Stimulated activated memory B cell treated with anti-CD40 and anti-IgM and Interleukin-4, amounts not matched to agents 10 μg/mL and 1 μg/mL and 100 μg/mL, for 72 hours (primary cell): ENCODE measurements around the gene TRAIP.

ENCODE experiments used
- ATAC-seq: fragments of 150-1000 bp; cut with Tn5 transposase; 2 replicates; pipeline ENCODE4 v1.10.0; 2021
- H3K27ac Mint-ChIP-seq: one replicate; pipeline ENCODE4 v1.8.0; 2022; ENCODE audit warnings: mild to moderate bottlenecking, mixed read lengths
- H3K27me3 Mint-ChIP-seq: one replicate; pipeline ENCODE4 v1.8.0; 2022; ENCODE audit warnings: mixed read lengths
- H3K36me3 Mint-ChIP-seq: one replicate; pipeline ENCODE4 v1.8.0; 2022; ENCODE audit warnings: mixed read lengths
- H3K4me1 Mint-ChIP-seq: one replicate; pipeline ENCODE4 v1.8.0; 2022; ENCODE audit warnings: mixed read lengths
- H3K4me3 Mint-ChIP-seq: one replicate; pipeline ENCODE4 v1.8.0; 2022; ENCODE audit warnings: mild to moderate bottlenecking, moderate library complexity, mixed read lengths
- H3K9me3 Mint-ChIP-seq: one replicate; pipeline ENCODE4 v1.8.0; 2022; ENCODE audit warnings: mixed read lengths

The TRAIP gene

GRCh38 chr3:49807431-49808114 lies 48.8 kb downstream of the TRAIP start:
- peak overlapping the region; percentile 88 for H3K27ac Mint-ChIP-seq
- no peaks in the 10 kb centered on the region for H3K27me3 Mint-ChIP-seq
- peaks cover 19% of the 10 kb centered on the region for H3K36me3 Mint-ChIP-seq
- ATAC-seq = no peak
- peaks cover 89% of the 10 kb centered on the region for H3K4me1 Mint-ChIP-seq
- no peaks in the 10 kb centered on the region for H3K9me3 Mint-ChIP-seq
- no peak overlapping the region for H3K4me3 Mint-ChIP-seq

- Mint-ChIP-seq H3K9me3 (no peaks in the 10 kb centered on the region), H3K27ac (peak overlapping the region; percentile 88), H3K36me3 (peaks cover 19% of the 10 kb centered on the region), H3K4me1 (peaks cover 89% of the 10 kb centered on the region), H3K4me3 (no peak overlapping the region), H3K27me3 (no peaks in the 10 kb centered on the region)
- ATAC-seq = no peak
Observed at GRCh38 chr3:49806850-49807249, 49.5 kb downstream of the TRAIP start.

GRCh38 chr3:49805897-49806701 lies 50.3 kb downstream of the TRAIP start:
- no peak for ATAC-seq
- no peaks in the 10 kb centered on the region for H3K9me3 Mint-ChIP-seq

GRCh38 chr3:49805367-49805782 lies 51.0 kb downstream of the TRAIP start:
- H3K36me3 Mint-ChIP-seq = peaks cover 9% of the 10 kb centered on the region
- no peaks in the 10 kb centered on the region for H3K9me3 Mint-ChIP-seq
- no peaks in the 10 kb centered on the region for H3K27me3 Mint-ChIP-seq
- H3K4me1 Mint-ChIP-seq = peaks cover 76% of the 10 kb centered on the region
- peak overlapping the region; percentile 70 for H3K4me3 Mint-ChIP-seq
- H3K27ac Mint-ChIP-seq = peak overlapping the region; percentile 88
- peak; percentile 56 for ATAC-seq

More at GRCh38 chr3:49805897-49806701, 50.3 kb downstream of the TRAIP start:
- H3K27ac Mint-ChIP-seq = peak overlapping the region; percentile 88
- peaks cover 14% of the 10 kb centered on the region for H3K36me3 Mint-ChIP-seq
- H3K4me3 Mint-ChIP-seq = peak overlapping the region; percentile 70
- H3K4me1 Mint-ChIP-seq = peaks cover 83% of the 10 kb centered on the region
- no peaks in the 10 kb centered on the region for H3K27me3 Mint-ChIP-seq

- no peak for ATAC-seq
- Mint-ChIP-seq H3K4me3 (peak overlapping the region; percentile 70), H3K4me1 (peaks cover 67% of the 10 kb centered on the region), H3K27me3 (no peaks in the 10 kb centered on the region), H3K36me3 (peaks cover under 1% of the 10 kb centered on the region), H3K27ac (peak overlapping the region; percentile 88), H3K9me3 (no peaks in the 10 kb centered on the region)
Observed at GRCh38 chr3:49804141-49805041, 52.0 kb downstream of the TRAIP start.

GRCh38 chr3:49803465-49804140 lies 52.8 kb downstream of the TRAIP start:
- peak overlapping the region; percentile 88 for H3K27ac Mint-ChIP-seq
- peaks cover 60% of the 10 kb centered on the region for H3K4me1 Mint-ChIP-seq

GRCh38 chr3:49802719-49803464 lies 53.5 kb downstream of the TRAIP start, which contains the start of gene INKA1:
TSS of gene INKA1 (plus strand) at chr3:49803261. CDS start at chr3:49803393, 132 bp downstream.
- H3K27ac Mint-ChIP-seq = peak within 1 kb of the TSS; percentile 88
- H3K4me1 Mint-ChIP-seq = peaks cover 53% of the 10 kb centered on the region
- peak; percentile 85 for ATAC-seq
- no peaks in the 10 kb centered on the region for H3K36me3 Mint-ChIP-seq
- H3K27me3 Mint-ChIP-seq = no peaks in the 10 kb centered on the region
- H3K4me3 Mint-ChIP-seq = peak within 1 kb of the TSS; percentile 70
- H3K9me3 Mint-ChIP-seq = no peaks in the 10 kb centered on the region

More at GRCh38 chr3:49803465-49804140, 52.8 kb downstream of the TRAIP start:
- Mint-ChIP-seq H3K36me3 (no peaks in the 10 kb centered on the region), H3K9me3 (no peaks in the 10 kb centered on the region), H3K4me3 (peak overlapping the region; percentile 70), H3K27me3 (no peaks in the 10 kb centered on the region)
- ATAC-seq = peak; percentile 47

GRCh38 chr3:49801160-49801559 lies 55.2 kb downstream of the TRAIP start:
- Mint-ChIP-seq H3K27ac (no peak overlapping the region), H3K9me3 (no peaks in the 10 kb centered on the region), H3K27me3 (no peaks in the 10 kb centered on the region), H3K36me3 (no peaks in the 10 kb centered on the region), H3K4me3 (no peak overlapping the region), H3K4me1 (peaks cover 35% of the 10 kb centered on the region)
- no peak for ATAC-seq

- Mint-ChIP-seq H3K4me3 (no peak within 1 kb of the TSS), H3K27me3 (no peaks in the 10 kb centered on the region), H3K27ac (no peak within 1 kb of the TSS), H3K4me1 (peaks cover 22% of the 10 kb centered on the region), H3K9me3 (no peaks in the 10 kb centered on the region), H3K36me3 (no peaks in the 10 kb centered on the region)
- no peak for ATAC-seq
Observed at GRCh38 chr3:49799761-49800160, 56.6 kb downstream of the TRAIP start, which contains the start of gene CDHR4. TSS of gene CDHR4 (minus strand) at chr3:49799873. CDS start at chr3:49799812, 61 bp downstream.

GRCh38 chr3:49799105-49799504 lies 57.3 kb downstream of the TRAIP start:
- H3K27ac Mint-ChIP-seq = no peak overlapping the region

GRCh38 chr3:49794926-49795905 lies 61.1 kb downstream of the TRAIP start:
- H3K27ac Mint-ChIP-seq = no peak overlapping the region
- no peaks in the 10 kb centered on the region for H3K36me3 Mint-ChIP-seq
- H3K27me3 Mint-ChIP-seq = no peaks in the 10 kb centered on the region
- no peaks in the 10 kb centered on the region for H3K9me3 Mint-ChIP-seq
- no peak overlapping the region for H3K4me3 Mint-ChIP-seq
- no peak for ATAC-seq
- H3K4me1 Mint-ChIP-seq = peaks cover 2% of the 10 kb centered on the region

More at GRCh38 chr3:49799105-49799504, 57.3 kb downstream of the TRAIP start:
- Mint-ChIP-seq H3K9me3 (no peaks in the 10 kb centered on the region), H3K27me3 (no peaks in the 10 kb centered on the region), H3K4me3 (no peak overlapping the region), H3K36me3 (no peaks in the 10 kb centered on the region), H3K4me1 (peaks cover 15% of the 10 kb centered on the region)
- no peak for ATAC-seq

GRCh38 chr3:49794431-49794830 lies 61.9 kb downstream of the TRAIP start:
- no peak for ATAC-seq
- no peaks in the 10 kb centered on the region for H3K9me3 Mint-ChIP-seq
- no peak overlapping the region for H3K4me3 Mint-ChIP-seq
- H3K4me1 Mint-ChIP-seq = peaks cover 6% of the 10 kb centered on the region
- H3K27ac Mint-ChIP-seq = no peak overlapping the region
- H3K36me3 Mint-ChIP-seq = no peaks in the 10 kb centered on the region
- no peaks in the 10 kb centered on the region for H3K27me3 Mint-ChIP-seq
